Measurements from ENCODE around the gene ONECUT3.
"Not testable (repeated sequence)": the region's sequence is repeated elsewhere in the genome, so short reads cannot be mapped to it uniquely, and the experiment has no call there.

The ONECUT3 gene

GRCh38 chr19:1752757-1753728 is at the start of gene ONECUT3:
ONECUT3 (plus strand) TSS chr19:1753506; CDS start chr19:1753663, 157 bp downstream.
- DNase-seq (ENCODE audit: low read depth in 2 of 2), result no peak

GRCh38 chr19:1704339-1704738 is 49.0 kb upstream of the ONECUT3 start:
- no peak for DNase-seq (ENCODE audit: low read depth in 2 of 2)

- no peak for DNase-seq (ENCODE audit: low read depth in 2 of 2)
These were observed 47.9 kb upstream of the ONECUT3 start for GRCh38 chr19:1705367-1705766.

GRCh38 chr19:1706646-1707045 is 46.7 kb upstream of the ONECUT3 start:
- DNase-seq (ENCODE audit: low read depth in 2 of 2), result not testable (repeated sequence)

GRCh38 chr19:1707240-1707639 is 46.1 kb upstream of the ONECUT3 start:
- DNase-seq (ENCODE audit: low read depth in 2 of 2), result no peak

- DNase-seq (ENCODE audit: low read depth in 2 of 2), result no peak
These were observed 40.1 kb upstream of the ONECUT3 start for GRCh38 chr19:1713170-1713569.

- DNase-seq (ENCODE audit: low read depth in 2 of 2), result no peak
These were observed 37.8 kb upstream of the ONECUT3 start for GRCh38 chr19:1715540-1715939.

- DNase-seq (ENCODE audit: low read depth in 2 of 2), result no peak
These were observed 35.9 kb upstream of the ONECUT3 start for GRCh38 chr19:1717200-1717969.

GRCh38 chr19:1717970-1718264 is 35.4 kb upstream of the ONECUT3 start:
- DNase-seq (ENCODE audit: low read depth in 2 of 2), result no peak

GRCh38 chr19:1718420-1719291 is 34.6 kb upstream of the ONECUT3 start:
- DNase-seq (ENCODE audit: low read depth in 2 of 2), result no peak

- DNase-seq (ENCODE audit: low read depth in 2 of 2), result no peak
These were observed 33.8 kb upstream of the ONECUT3 start for GRCh38 chr19:1719519-1719918.

GRCh38 chr19:1720237-1720636 is 33.1 kb upstream of the ONECUT3 start:
- DNase-seq (ENCODE audit: low read depth in 2 of 2), result no peak

GRCh38 chr19:1725100-1726064 is 27.9 kb upstream of the ONECUT3 start:
- no peak for DNase-seq (ENCODE audit: low read depth in 2 of 2)

GRCh38 chr19:1728816-1729567 is 24.3 kb upstream of the ONECUT3 start:
- no peak for DNase-seq (ENCODE audit: low read depth in 2 of 2)

- no peak for DNase-seq (ENCODE audit: low read depth in 2 of 2)
These were observed 23.8 kb upstream of the ONECUT3 start for GRCh38 chr19:1729568-1729925.

GRCh38 chr19:1730157-1730556 is 23.1 kb upstream of the ONECUT3 start:
- no peak for DNase-seq (ENCODE audit: low read depth in 2 of 2)

GRCh38 chr19:1734321-1734966 is 18.9 kb upstream of the ONECUT3 start:
- DNase-seq (ENCODE audit: low read depth in 2 of 2), result no peak

GRCh38 chr19:1736280-1736679 is 17.0 kb upstream of the ONECUT3 start:
- no peak for DNase-seq (ENCODE audit: low read depth in 2 of 2)

- DNase-seq (ENCODE audit: low read depth in 2 of 2), result no peak
These were observed 16.4 kb upstream of the ONECUT3 start for GRCh38 chr19:1736927-1737326.
